ENCODE data around the gene SCG3. TPM values are rescaled to one million over a fixed set of nuclear protein-coding genes. Genes with fewer than 3 reads are reported as not detected.
"Not testable (repeated sequence)": the region's sequence is repeated elsewhere in the genome, so short reads cannot be mapped to it uniquely, and the experiment has no call there.

SCG3 gene
- total RNA-seq, 1 donor from 2014 or later = not detected

DNA sequence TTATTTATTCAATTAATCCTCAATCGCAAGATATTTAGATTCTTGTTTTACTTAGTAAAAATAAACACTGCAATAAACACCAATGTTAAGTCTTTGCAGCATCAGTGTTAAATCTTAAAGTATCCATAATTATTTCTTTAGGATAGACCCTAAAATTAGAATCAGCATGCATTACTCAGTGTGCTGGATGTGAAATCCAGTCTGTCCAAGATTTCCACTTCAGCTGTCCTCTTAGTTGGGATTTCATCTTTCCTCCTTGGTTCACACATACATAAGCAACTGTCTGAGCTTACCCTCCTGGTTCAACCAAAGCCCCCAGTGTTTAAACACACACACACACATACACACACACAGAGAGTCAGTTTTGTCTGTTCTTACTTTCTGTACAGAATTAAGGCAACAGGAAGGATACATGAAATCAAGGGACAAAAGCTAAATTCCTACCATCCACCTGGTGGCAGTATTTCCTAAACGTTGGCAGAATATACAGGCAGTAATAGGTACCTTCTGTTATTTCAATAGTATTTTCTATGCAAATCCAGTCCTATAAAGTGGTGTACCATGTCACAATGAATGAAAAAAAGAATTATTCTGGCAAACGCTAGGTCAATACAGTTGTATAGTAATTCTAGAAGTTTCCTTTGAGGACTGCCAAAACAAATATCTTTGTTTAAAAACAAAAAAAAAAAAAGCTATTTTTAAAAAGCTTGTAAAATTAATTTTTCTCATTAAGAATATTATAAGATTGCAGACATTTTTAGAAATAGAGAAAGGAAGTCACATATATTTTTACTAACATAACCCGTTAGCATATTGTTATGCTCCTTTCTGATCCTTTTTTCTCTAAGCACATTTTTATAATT, 31.4 kb upstream of the SCG3 start:
- H3K36me3 ChIP-seq = no peaks in the 10 kb centered on the region
- no peak overlapping the region for H3K4me3 ChIP-seq
- no peaks in the 10 kb centered on the region for H3K9me3 ChIP-seq (replicated peaks)
- no peaks in the 10 kb centered on the region for H3K27me3 ChIP-seq (ENCODE audit: low read depth)
- TF ChIP-seq, protein P1, sequence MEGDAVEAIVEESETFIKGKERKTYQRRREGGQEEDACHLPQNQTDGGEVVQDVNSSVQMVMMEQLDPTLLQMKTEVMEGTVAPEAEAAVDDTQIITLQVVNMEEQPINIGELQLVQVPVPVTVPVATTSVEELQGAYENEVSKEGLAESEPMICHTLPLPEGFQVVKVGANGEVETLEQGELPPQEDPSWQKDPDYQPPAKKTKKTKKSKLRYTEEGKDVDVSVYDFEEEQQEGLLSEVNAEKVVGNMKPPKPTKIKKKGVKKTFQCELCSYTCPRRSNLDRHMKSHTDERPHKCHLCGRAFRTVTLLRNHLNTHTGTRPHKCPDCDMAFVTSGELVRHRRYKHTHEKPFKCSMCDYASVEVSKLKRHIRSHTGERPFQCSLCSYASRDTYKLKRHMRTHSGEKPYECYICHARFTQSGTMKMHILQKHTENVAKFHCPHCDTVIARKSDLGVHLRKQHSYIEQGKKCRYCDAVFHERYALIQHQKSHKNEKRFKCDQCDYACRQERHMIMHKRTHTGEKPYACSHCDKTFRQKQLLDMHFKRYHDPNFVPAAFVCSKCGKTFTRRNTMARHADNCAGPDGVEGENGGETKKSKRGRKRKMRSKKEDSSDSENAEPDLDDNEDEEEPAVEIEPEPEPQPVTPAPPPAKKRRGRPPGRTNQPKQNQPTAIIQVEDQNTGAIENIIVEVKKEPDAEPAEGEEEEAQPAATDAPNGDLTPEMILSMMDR (IDR thresholded peaks at IDR 0.05; ENCODE audit: borderline replicate concordance) = peak; percentile 80
- intact Hi-C loops (cut with micrococcal nuclease) = loop anchor here (1.0 kb wide), 1 partner anchor 126 kb away; no protein-coding TSS in a partner anchor
- no peak for DNase-seq
- H3K4me1 ChIP-seq = no peaks in the 10 kb centered on the region
- H3K27ac ChIP-seq (replicated peaks) = no peak overlapping the region

DNA sequence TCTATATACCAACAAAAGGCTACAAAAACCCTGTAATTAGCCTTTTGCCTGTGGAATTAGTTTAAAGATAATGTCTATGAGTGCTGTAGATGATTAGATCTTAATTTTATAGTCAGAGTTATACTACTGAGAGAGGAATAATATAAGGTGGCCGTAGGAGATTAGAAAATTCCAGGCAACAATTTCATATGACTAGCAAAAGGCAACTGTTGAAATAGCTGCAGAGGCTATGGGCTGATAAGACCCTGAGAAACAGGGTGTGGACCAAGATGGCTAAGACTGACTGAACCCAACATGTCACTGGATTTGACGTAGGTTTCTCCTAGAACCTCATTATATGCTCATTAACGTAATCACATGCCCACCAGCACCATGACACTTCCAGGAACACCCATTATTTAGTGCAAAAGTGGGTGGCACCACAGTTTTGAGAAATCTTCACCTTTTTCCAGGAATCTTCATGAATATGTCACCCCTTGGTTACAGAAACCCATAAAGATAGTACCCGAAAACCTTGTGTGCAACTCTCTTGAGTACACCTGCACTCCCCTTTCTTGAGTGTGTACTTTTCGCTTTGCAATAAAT, 29.1 kb upstream of the SCG3 start:
- TF ChIP-seq, protein P1 (IDR thresholded peaks at IDR 0.05; ENCODE audit: borderline replicate concordance) = no peak
- H3K36me3 ChIP-seq = no peaks in the 10 kb centered on the region
- intact Hi-C loops (cut with micrococcal nuclease) = no loop called here
- no peak overlapping the region for H3K27ac ChIP-seq (replicated peaks)
- H3K4me3 ChIP-seq = no peak overlapping the region
- H3K9me3 ChIP-seq (replicated peaks) = no peaks in the 10 kb centered on the region
- no peaks in the 10 kb centered on the region for H3K27me3 ChIP-seq (ENCODE audit: low read depth)
- H3K4me1 ChIP-seq = no peaks in the 10 kb centered on the region
- DNase-seq = no peak

DNA sequence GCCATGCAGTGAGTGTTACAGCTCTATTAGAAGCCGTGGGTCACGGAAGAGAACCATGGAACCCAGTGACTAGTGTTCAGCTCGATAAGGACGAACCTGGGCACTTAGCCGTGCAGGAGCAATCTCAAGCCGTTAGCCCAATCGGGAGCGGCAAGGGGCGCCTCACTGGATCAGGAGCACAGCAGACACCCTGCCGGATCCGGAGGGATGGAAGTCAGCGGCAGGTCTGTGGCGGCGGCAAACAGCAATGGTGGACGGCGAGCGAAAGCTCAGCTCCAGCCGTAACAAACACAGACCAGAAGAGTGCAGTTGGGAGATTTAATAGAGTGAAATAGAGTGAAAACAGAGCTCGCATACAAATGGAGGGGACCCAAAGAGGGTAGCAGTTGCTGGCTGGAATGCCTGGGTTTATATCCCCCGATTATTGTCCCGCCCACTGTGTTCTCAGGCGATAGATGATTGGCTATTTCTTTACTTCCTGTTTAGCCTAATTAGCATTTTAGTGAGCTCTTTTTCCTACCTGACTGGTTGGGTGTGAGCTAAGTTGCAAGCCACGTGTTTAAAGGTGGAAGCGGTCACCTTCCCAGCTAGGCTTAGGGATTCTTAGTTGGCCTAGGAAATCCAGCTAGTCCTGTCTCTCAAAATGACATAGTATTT, 25.8 kb upstream of the SCG3 start:
- H3K4me1 ChIP-seq; H3K27me3 ChIP-seq (ENCODE audit: low read depth); DNase-seq; H3K27ac ChIP-seq (replicated peaks); H3K9me3 ChIP-seq (replicated peaks); H3K36me3 ChIP-seq; H3K4me3 ChIP-seq; intact Hi-C loops (cut with micrococcal nuclease): not testable (repeated sequence)

DNA sequence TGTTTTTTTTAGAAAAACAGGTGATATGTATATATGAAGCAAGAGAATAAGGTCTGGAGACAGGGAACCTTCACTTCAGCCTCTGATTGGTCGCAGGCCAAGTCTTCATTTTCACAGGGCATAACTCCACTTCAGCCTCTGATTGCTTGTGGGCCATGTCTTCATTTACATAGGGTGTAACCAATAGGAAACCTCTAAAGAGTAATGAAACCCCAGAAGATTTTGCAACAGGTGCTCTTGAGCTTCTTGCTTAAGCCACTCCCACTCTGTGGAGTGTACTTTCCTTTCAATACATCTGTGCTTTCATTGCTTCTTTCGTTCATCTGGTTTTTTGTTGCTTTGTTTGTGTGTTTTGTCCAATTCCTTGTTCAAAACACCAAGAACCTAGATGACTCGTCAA, 22.6 kb upstream of the SCG3 start:
- DNase-seq = no peak
- H3K27me3 ChIP-seq (ENCODE audit: low read depth) = no peaks in the 10 kb centered on the region
- H3K27ac ChIP-seq (replicated peaks) = no peak overlapping the region
- TF ChIP-seq, protein P1 (IDR thresholded peaks at IDR 0.05; ENCODE audit: borderline replicate concordance) = no peak
- no peaks in the 10 kb centered on the region for H3K36me3 ChIP-seq
- no peaks in the 10 kb centered on the region for H3K9me3 ChIP-seq (replicated peaks)
- H3K4me3 ChIP-seq = no peak overlapping the region
- no peaks in the 10 kb centered on the region for H3K4me1 ChIP-seq
- intact Hi-C loops (cut with micrococcal nuclease) = no loop called here

DNA sequence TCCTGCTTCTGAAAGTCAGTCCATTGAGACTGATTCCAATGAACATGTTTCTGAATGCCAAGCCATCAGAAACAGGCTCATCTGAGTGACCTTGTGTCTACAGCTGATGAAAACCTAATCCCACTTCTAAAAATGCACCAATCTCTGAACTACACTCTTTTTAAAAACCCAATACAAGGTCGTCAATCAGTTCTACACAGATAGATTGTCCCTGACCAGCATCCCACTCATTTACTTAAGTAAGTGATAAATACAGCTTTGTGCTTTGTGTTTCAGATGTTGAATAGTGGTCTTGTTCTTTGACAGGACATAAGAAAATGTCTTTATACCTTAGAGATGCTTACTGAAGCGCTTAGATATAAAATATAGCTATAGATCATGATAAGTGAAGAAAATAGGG, 20.2 kb upstream of the SCG3 start:
- H3K27ac ChIP-seq (replicated peaks) = no peak overlapping the region
- H3K36me3 ChIP-seq = no peaks in the 10 kb centered on the region
- H3K4me1 ChIP-seq = no peaks in the 10 kb centered on the region
- intact Hi-C loops (cut with micrococcal nuclease) = no loop called here
- peaks cover 2% of the 10 kb centered on the region for H3K27me3 ChIP-seq (ENCODE audit: low read depth)
- H3K4me3 ChIP-seq = no peak overlapping the region
- no peaks in the 10 kb centered on the region for H3K9me3 ChIP-seq (replicated peaks)
- TF ChIP-seq, protein P1 (IDR thresholded peaks at IDR 0.05; ENCODE audit: borderline replicate concordance) = no peak
- no peak for DNase-seq
